ENCODE results near the gene EDNRA.

EDNRA gene

DNA sequence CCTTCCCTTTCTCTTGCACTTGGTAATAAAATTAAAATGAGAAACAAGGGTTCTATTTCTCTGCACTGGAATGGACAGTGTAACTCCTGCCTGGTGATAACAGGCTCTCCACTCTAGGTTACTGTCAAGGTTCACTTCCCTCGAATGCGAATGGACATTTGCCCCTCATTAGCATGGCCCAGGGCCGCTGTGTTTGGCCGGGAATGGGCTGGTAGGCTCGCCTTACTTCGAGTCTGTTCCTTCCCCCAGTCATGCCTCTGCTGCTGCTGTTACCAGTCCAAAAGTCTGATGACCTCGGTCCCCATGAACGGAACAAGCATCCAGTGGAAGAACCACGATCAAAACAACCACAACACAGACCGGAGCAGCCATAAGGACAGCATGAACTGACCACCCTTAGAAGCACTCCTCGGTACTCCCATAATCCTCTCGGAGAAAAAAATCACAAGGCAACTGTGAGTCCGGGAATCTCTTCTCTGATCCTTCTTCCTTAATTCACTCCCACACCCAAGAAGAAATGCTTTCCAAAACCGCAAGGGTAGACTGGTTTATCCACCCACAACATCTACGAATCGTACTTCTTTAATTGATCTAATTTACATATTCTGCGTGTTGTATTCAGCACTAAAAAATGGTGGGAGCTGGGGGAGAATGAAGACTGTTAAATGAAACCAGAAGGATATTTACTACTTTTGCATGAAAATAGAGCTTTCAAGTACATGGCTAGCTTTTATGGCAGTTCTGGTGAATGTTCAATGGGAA, 61.5 kb downstream of the EDNRA start:
- no peak for DNase-seq

DNA sequence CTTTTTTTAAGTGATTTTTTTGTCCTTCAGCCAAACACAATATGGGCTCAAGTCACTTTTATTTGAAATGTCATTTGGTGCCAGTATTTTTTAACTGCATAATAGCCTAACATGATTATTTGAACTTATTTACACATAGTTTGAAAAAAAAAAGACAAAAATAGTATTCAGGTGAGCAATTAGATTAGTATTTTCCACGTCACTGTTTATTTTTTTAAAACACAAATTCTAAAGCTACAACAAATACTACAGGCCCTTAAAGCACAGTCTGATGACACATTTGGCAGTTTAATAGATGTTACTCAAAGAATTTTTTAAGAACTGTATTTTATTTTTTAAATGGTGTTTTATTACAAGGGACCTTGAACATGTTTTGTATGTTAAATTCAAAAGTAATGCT, 62.1 kb downstream of the EDNRA start:
- no peak for DNase-seq

DNA sequence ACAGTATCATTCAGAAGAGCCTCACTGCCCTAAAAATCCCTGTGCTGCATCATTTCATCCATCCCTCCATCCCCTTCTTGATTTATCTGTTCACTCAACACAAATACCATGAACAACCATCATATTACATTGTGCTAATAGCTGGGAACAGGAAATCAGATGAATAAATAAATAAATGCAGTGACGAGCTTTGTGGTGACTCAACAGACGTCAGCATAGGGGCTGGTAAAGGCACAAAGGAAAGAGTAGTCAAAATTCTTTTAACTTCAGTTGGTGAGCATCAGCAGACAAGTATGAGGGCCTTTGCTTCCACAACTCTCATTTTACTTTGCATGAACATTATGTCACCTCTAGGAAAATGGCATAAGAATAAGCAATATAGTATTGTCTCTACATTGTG, 65.5 kb downstream of the EDNRA start:
- no peak for DNase-seq

DNA sequence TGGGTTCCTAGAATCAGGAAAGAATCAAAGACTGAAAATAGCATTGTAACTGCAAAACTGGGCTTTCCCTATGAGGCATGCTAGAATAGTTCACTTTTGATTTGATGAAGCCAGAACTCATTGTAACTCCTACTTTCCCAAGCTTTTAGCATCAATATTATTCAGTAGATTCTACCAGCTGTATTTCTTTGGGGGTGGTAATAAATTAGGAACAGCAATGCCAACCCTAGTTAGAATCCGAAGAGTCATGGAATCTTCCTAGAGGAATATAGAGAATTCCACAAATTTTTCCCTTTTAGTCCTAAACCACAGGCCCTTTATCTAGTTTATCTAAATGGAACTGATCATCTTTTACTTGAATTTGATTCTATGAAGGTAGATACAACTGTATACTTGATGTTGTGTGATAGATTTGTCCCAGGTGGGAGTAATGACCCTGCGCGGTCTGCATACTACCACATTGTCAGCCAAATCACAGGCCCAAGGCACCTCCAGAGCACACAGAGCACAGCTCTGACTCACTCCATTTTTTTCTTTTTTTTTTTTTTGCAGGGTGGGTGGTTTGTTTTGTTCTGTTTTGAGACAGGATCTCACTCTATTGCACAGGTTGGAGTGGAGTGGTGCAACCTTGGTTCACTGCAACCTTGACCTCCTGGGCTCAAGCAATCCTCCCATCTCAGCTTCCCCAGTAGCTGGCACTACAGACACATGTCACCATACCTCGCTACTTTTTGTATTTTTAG, 66.6 kb downstream of the EDNRA start:
- no peak for DNase-seq

DNA sequence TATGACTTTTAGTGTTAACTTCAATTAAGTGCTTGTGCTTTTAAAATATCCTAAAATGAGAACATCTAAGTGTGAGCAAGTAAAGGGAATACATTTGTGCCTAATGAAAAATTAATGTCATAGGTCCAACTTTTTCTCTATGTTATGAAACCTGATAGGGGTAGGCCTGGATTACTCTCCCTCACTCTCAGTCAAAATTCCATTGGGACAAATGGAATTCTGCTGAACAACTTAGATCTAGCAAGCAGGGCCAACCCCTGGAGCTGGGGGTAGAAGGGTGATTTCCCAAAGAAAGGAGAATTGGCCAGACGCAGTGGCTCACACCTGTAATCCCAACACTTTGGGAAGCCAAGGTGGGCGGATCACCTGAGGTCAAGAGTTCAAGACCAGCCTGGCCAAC, 67.4 kb downstream of the EDNRA start:
- no peak for DNase-seq

DNA sequence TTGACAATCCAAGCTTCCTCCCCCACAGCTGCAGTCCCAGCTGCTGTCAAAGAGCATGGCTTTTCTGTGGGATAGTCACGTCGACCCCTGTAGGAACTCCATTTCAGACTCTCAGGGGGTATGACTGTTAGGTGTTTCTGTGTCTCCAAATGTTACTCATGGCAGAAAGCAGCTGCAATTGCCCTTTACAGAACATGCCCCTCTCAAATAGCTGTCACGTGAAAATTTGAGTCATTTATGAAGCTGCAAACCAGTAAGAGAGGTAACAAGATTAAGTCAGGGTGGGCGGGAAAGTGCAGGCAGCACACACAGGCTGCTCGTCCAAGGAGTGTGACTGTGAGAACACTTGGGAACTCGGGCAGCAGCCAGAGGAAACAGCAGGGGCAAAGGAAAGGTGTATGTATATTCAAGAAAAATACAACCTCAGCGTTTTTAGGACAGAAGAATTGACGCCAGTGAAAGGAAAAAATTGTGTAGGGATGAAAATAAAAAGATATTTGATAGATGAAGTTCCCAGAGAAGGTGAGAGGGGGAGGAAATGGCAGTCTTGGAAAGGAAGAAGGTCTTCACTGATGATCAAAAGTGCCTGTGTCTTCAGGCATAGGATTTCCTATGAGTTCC, 69.8 kb downstream of the EDNRA start:
- no peak for DNase-seq

DNA sequence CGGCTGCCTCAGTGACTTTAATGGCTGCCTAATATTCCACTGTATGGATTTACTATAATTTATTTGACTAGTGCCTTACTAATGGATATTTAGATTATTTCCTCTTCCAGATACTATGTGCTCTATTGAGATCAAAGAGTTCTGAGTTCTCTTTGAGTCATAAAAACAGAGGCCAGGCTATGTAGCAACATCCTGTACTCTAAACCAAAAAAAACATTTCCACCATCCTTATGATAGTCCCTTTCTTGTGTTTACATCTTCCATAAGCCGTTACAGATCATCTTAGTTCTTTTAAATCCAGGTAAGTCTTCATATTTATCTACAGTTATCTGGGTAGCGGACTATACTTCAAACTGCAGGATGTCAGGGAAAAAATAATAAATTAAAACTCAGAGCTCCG, 79.7 kb downstream of the EDNRA start:
- no peak for DNase-seq

DNA sequence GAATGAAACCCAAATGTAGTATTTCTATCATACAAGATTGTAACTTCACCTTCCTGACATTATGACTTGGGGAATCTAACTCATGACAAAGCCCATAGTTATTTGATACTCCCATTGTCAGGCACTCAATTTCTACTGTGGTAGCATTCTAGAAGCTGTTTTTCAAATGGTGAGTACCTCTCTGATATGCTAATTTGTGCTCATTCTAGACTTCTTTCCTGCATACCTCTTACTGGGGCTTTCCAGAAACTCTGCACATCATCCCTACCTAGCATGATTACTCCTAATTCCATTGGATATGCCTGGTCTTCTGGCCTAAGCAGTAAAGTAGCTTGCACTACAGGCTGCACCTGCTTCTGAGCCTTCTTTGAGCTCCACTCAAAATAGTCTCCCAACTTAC, 85.9 kb downstream of the EDNRA start:
- no peak for DNase-seq

DNA sequence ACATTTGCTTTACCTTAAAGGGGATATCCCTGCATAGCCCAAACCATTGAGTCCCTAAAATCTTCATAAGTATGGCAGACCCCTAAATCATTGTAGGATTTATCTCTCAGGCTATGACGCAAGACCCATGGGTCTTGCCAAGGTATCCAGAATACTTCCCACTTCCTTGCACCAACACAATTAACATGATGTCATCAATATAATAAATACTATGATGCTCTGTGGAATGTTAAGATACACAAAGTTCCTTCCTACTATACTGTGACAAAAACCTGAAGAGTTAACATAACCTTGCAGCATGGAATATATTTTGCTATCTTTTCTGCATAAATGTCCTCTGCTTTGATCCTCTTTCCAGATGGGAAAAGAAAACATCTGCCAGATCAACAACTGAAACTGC, 86.4 kb downstream of the EDNRA start:
- no peak for DNase-seq

DNA sequence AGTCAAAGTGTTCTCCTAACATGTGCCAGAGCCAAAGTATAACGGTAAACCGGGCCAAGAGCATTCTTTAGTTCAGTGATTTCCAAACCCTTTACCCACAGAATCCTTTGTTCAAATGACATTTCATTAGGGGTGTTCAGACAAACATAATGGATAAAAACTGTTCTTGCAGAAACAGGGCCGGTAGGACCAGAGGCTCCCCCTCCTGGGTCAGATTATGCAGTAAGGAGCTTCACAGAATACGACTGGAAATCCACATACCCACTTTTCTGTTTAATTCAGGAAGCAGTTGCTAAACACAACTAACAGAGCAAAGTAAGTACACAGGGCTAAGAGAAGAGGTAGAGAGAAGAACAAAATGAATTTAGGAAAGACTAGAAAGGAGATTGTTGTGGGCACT, 89.7 kb downstream of the EDNRA start:
- DNase-seq: no peak

DNA sequence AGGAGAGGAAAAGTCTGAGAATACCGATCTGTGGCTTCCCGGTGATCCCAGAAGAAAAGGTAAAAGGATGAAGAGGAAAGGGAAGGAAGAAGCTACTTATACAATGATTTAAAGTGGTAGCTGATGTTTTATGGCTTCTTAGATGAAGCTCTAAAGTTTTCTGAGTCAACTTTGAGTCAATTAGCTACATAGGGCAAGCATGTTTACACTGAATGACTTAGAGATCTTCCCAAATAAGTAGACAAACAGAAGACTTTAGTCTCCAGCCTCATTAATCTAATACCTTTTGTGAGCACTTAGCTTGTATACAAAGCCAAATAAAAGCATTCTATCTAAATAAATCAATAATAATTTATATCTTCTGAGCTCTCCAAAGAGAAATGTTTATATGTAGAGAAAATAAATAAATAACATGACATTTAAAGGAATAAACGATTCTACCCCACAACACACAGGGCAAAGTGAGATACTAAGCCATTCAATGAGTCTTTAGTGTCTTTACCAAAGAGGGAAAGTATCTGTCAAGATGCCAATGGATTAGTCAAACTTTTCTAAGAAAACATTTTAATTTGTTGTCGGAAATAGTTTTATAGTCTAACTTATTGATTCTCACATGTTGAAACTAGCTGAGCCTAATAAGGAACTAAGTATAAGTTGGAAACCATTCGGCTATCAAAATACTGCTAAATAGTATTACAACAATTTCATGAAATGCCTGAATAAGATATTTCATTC, 90.3 kb downstream of the EDNRA start:
- no peak for DNase-seq

DNA sequence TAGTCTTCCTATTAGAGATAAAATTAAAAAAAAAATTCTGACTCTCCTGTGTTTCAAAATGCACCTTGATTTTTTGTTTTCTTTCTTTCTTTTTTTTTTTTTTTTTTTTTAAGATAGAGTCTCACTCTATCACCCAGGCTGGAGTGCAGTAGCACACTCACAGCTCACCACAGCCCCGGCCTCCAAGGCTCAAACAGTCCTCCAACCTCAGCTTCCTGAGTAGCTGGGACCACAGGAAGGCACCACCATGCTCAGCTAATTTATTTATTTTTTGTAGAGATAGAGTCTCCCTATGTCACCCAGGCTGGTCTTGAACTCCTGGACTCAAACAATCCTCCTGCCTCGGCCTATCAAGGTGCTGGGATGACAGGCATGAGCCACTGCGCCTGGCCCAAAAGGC, 95.2 kb downstream of the EDNRA start:
- DNase-seq: no peak

DNA sequence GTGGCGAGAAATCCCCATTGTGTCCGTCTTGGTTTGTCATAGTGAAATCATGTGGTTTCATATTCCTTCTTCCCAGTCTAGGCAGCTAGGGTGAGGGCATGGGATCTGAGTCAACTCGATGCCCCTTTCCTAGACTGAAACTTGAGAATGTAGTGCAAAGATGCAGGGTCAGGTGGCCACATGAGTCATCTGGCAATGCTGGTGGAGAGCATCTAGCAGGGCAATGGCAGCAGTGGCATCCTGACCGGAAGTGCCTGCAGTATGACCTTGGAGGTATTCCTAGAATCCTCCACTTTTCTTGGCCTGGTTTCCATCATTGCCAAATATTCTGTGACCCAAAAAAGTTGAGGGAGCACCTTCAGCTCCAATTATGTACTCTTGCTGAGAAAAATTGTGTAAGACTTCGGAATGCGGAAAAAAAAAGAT, 97.2 kb downstream of the EDNRA start:
- no peak for DNase-seq

DNA sequence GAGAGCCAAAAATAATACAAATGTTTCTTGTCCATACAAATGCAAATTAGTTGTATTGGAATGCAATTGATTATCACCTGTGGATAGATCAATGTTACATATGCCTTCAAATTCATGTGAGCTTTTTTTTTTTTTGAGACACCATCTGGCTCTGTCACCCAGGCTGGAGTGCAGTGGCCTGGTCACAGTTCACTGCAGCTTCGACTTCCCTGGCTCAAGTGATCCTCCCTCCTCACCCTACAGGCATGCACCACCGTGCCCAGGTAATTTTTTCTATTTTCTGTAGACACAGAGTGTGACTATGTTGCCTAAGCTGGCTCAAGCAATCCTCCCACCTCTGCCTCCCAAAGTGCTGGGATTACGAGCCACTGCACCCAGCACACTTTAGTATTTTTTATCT, 97.7 kb downstream of the EDNRA start:
- DNase-seq: no peak

DNA sequence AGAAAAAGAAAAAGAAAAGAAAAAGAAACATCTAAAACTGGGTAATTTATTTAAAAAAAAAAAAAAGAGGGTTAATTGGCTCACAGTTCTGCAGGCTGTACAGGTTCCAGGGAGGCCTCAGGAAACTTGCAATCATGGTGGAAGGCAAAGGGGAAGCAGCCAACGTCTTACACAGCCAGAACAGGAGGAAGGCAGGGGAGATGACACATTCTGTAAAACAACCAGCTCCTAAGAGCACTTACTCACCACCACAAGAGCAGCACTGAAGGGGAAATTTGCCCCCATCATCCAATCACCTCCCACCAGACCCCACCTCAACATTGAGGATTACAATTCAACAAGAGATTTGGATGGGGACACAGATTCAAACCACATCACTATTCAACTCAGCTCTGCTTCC, 99.5 kb downstream of the EDNRA start:
- no peak for DNase-seq

DNA sequence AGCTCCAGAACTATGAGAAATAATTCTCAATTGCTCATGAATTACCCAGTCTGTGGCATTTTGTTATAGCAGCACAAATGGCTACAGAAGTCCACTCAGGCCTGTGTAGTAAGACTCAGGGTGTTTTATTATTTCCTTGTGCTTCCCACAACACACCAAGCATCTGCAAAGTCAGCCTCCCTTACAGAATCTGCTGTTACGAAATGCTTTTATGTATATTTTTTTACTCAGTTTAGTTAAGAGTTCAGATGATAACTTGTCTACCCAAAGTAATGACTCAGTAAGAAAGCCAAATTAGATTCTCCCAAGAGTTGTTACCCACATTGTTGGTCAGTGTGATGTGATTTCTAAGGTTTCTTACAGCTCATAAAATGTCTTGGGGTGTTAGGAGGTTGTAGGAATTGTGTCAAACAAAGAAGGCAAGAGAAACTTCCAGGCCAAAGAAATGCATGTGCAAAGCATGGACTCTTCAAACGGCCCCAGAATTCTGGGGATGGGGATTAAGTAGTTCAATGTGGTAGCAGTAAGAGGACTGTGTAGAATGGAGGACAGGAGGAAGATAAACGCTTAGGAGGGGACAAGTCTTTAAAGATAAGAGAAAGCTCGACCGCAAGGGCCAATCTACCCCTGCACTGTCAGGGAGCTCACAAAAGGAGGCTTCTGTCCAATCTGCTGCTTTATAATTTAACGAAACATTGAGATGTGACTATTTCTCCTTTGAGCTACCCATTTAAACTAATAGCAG, 100.9 kb downstream of the EDNRA start:
- no peak for DNase-seq

DNA sequence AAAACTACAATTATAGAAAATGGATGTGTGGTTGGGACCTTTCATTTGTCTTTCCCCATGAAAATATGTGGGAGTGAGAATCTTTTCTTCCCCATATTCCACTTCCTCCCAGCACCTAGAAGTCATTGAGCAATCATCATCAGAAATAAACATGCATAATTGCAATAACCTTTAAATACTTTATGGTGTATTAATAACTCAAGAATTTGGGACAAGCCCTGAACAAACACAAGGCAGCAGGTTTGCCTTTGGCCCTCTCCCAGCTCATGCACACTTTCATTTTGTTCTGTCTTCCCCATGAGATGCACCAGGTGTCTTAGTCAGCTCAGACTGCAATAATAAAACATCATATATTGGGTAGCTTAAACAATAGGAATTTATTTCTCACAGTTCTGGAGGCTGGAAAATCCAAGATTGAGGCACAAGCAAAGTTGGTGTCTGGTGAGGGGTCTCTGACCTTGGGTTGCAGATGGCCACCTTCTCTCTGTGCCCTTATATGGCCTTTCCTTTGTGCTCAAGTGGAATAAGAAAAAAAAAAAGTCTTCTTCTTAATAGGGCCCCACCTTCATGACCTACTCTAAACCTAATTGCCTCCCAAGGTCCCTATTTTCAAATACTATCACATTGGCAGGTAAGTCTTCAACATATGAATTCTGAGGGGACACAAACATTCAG, 101.6 kb downstream of the EDNRA start:
- DNase-seq: no peak

DNA sequence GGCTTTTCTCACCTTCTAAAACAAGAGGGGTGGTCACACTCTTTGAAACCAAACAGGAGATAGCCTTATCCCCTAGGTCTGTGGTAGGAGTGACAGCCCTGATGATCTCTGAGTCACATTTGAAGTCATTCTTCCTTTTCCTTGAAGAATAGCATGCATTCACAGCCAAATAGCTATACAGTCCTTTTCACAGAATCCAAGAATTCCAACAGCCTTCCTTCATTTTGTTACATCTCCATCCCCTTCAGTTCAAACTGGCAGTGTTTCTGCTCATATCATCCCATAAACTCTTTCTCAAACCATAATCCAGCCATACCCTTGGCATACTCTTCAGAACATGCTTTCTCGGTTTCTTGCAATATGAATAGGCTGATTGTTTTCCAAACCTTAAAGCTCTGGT, 103.0 kb downstream of the EDNRA start:
- no peak for DNase-seq

DNA sequence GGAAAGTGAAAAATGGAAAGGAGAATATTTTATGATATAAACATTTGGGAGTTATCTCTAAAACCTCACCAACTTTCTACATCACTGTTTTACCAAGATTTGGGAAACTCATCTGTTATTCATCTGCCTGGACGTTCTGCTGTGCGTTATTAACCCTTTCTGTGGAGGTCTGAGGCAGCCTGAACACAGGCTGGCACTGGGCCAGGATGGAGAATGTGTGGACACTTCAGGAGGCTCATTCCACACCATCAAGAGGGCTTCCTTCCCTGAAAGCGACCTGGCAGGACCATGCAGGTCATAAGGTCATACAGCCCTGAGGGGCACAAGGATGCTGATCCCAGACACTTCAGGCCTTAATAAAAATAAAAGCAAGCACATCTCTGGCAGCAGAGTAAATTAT, 105.1 kb downstream of the EDNRA start:
- DNase-seq: no peak

DNA sequence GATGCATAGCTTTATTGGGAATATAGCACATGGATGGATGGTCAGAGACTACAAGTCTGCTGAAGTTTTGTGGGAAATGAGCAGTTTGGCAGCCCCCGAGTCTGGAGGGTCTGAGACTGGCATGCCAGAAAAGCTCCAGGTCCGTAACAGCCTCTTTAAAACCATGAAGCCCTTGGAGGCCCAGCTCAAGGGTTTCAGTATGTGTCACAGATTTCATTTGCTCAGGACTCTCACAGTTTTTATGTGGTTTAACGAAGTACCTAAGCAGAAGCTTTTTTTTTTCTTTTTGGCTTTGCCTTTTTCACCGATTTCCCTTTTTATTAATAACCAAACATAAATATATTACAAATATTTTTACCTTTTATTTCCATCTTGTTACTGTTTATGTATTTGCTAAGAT, 105.7 kb downstream of the EDNRA start:
- DNase-seq: no peak

DNA sequence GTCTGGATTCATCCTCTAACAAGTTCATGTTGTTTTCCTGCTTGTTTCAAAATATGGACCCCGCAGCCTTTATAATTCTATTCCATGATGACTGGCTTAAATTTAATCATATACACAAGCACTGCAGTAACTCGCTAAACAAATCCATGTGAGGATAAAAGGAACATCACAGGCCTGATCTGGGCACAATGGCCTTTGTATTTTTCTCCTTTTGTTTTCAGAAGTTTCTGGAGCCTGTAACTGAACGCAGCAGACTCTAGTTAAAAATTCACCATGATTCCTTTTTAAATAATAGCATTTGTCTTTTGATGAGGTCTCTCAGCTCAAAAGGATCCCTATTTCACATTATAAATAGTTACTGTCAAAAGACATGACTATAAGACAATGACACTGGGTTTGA, 106.1 kb downstream of the EDNRA start:
- DNase-seq: no peak

DNA sequence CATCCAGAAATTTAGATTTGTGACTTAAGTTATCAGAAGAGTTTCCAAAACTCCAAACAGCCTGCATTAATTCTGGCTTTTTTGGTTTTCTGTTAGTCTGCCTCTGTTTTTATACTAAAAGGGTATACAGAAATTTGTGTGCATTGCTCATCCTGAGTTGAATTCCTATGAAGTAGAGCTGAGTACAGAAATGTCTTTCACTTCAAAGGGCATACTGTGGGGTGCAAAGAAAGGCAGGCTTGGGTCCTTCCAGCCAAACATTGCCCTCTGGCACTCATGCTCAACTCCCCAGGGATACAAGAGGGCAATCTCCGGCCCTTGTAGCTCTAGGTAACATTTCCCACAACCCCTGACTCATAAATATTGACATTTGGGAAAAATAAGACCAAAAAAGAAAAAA, 108.7 kb downstream of the EDNRA start:
- DNase-seq: no peak
